Kidney (tissue), 14 donors: ENCODE data around the gene TAP1. TPM values are rescaled to one million over a fixed set of nuclear protein-coding genes. Genes with fewer than 3 reads are reported as not detected.

Experiments
- DNase-seq, 5 donors: peaks; one replicate each; pipeline ENCODE4 v3.0.0-alpha.2; 2013 to 2020
- FAIRE-seq: peaks from 2 replicates; lab custom pipeline; 2012; peaks lifted over from hg19 to GRCh38; lab: Jason Lieb, UNC
- H3K27ac ChIP-seq, 2 donors: one replicate each; pipeline ENCODE4 v1.7.0; 2013; ENCODE audit warnings: low read depth in 2 of 2, low read length in 2 of 2, inconsistent platforms in 1 of 2
- H3K27me3 ChIP-seq: one replicate; pipeline ENCODE4 v1.7.1; 2013; ENCODE audit warnings: low read length, inconsistent platforms; ENCODE audit not compliant: control insufficient read depth, insufficient read depth
- H3K36me3 ChIP-seq, 3 donors: one replicate each; pipeline versions ENCODE4 v1.7.0 to v1.7.1; 2013; ENCODE audit warnings: low read length in 3 of 3, control low read depth in 1 of 3, inconsistent platforms in 1 of 3; ENCODE audit not compliant: insufficient read depth in 3 of 3, control insufficient read depth in 2 of 3
- H3K4me1 ChIP-seq, 3 donors: one replicate each; pipeline versions ENCODE4 v1.7.0 to v1.7.1; 2013; ENCODE audit warnings: low read length in 3 of 3, inconsistent platforms in 1 of 3, low read depth in 1 of 3; ENCODE audit not compliant: control insufficient read depth in 2 of 3, insufficient read depth in 2 of 3
- H3K4me3 ChIP-seq, 3 donors: one replicate each; pipeline versions ENCODE4 v1.7.0 to v1.8.1; 2013; ENCODE audit warnings: low read length in 3 of 3, control low read depth in 1 of 3, inconsistent platforms in 1 of 3
- H3K9ac ChIP-seq, 3 donors: one replicate each; pipeline versions ENCODE4 v1.7.0 to v1.7.1; 2013; ENCODE audit warnings: low read length in 3 of 3, control low read depth in 1 of 3, inconsistent platforms in 1 of 3
- H3K9me3 ChIP-seq, 3 donors: one replicate each; pipeline versions ENCODE4 v1.7.0 to v1.7.1; 2013; ENCODE audit warnings: low read length in 3 of 3, control low read depth in 1 of 3, inconsistent platforms in 1 of 3; ENCODE audit not compliant: control insufficient read depth in 2 of 3, insufficient read depth in 1 of 3
- CTCF ChIP-seq: IDR thresholded peaks from 3 replicates; pipeline ENCODE4 v1.5.1; 2012; ENCODE audit warnings: mild to moderate bottlenecking, moderate library complexity, borderline replicate concordance; ENCODE audit not compliant: insufficient read depth; ENCODE audit errors: extremely low read depth
- intact Hi-C: fragments of 100-400 bp; cut with DNase I; formaldehyde crosslinking; loops from one replicate; pipeline ENCODE4 v1.11.1; 2022
- polyA plus RNA-seq: library from polyadenylated mRNA; stranded (reverse); fragments of 350-450 nt; fragmentation: Illumina TruSeq; extraction: RNeasy Lipid Tissue Mini Kit (QIAGEN cat#74804); gene quantifications from one replicate; pipeline ENCODE4 v1.2.3, GENCODE V29; 2014; ENCODE audit warnings: low read depth, low replicate concordance; ENCODE audit not compliant: insufficient read depth
- total RNA-seq: library from RNA; stranded (reverse); fragmentation: NEBNext Ultra II Directional; extraction: Animal tissue kit (Norgen Biotek cat#: 25700); gene quantifications from one replicate; pipeline ENCODE4 v1.2.1, GENCODE V29; 2021
- donor health status: control.
- donor health status: control.
- donor health status: control.
- donor health status: control.
- donor health status: control.
- donor health status: DM: yes; HTN: yes; CAD: no.
- donor health status: Normal renal cell carcinoma (clear cell type).

The TAP1 gene
- total and polyA plus RNA-seq, 2 donors from 2014 or later, result 32.1 to 45.4 TPM

GRCh38 chr6:32886681-32887383, 33.3 kb upstream of the TAP1 start:
- Histone ChIP-seq H3K4me1 (peaks cover 0 to 4% (median 2%) of the 10 kb centered on the region in 3 donors), H3K9me3 (no peaks in the 10 kb centered on the region), H3K27ac (peak overlapping the region in 1 of 2 donors; percentile 5), H3K27me3 (no peaks in the 10 kb centered on the region), H3K9ac (no peak overlapping the region), H3K36me3 (no peaks in the 10 kb centered on the region), H3K4me3 (no peak overlapping the region)
- no peak for TF ChIP-seq CTCF
- DNase-seq, result peak in 2 of 5 donors; percentile 55 to 71
- intact Hi-C loops, result no loop called here
- FAIRE-seq, result no peak

DNA sequence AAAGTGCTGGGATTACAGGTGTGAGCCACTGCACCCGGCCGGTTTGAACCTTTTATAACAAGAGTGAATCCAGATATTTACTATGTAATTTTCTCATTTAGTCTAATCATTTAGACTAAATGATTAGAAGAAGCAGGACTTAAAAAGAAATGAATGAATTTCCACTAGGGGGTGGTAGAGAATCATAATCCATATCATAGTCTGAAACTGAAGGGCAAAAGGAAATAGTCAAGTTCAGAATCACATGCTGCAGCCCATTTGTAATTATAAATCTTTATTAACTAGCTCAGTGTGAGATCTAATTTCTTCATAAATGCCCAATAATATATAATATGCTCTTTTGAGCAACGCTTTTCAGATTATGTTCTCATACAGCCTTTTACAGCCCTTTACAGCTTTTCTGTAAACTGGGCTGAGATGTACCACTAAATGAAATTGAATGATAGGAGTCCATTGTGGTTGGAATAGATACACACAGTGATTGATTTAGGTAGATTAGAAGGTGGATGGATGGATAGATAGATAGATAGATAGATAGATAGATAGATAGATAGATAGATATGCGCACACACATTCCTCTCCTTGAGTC, 32.3 kb upstream of the TAP1 start:
- no peak overlapping the region for H3K4me3 ChIP-seq
- intact Hi-C loops, result no loop called here
- H3K36me3 ChIP-seq, result no peaks in the 10 kb centered on the region
- H3K27ac ChIP-seq, result no peak overlapping the region
- peaks cover 0 to 4% (median 2%) of the 10 kb centered on the region in 3 donors for H3K4me1 ChIP-seq
- TF ChIP-seq CTCF, result peak; percentile 63
- H3K9me3 ChIP-seq, result no peaks in the 10 kb centered on the region
- peak; percentile 88 for FAIRE-seq
- no peak overlapping the region for H3K9ac ChIP-seq
- DNase-seq, result peak in 2 of 5 donors; percentile 83 to 92
- H3K27me3 ChIP-seq, result no peaks in the 10 kb centered on the region

GRCh38 chr6:32883789-32884188, 30.3 kb upstream of the TAP1 start:
- Histone ChIP-seq H3K4me3 (no peak overlapping the region), H3K9ac (no peak overlapping the region), H3K36me3 (no peaks in the 10 kb centered on the region), H3K4me1 (peaks cover 0 to 4% (median 2%) of the 10 kb centered on the region in 3 donors), H3K9me3 (no peaks in the 10 kb centered on the region), H3K27me3 (peaks cover 11% of the 10 kb centered on the region), H3K27ac (no peak overlapping the region)
- no peak for TF ChIP-seq CTCF
- DNase-seq (peak in 2 of 5 donors; percentile 29 to 77), FAIRE-seq (no peak)
- intact Hi-C loops, result no loop called here
